HS-27A (cell line): Measurements from ENCODE around the gene C12orf56.
"Not testable (repeated sequence)": the region's sequence is repeated elsewhere in the genome, so short reads cannot be mapped to it uniquely, and the experiment has no call there.

ENCODE experiments used
- DNase-seq: peaks from one replicate; pipeline ENCODE4 v3.0.0-alpha.2; 2012; ENCODE audit warnings: low read depth, missing footprints

Gene C12orf56

DNA sequence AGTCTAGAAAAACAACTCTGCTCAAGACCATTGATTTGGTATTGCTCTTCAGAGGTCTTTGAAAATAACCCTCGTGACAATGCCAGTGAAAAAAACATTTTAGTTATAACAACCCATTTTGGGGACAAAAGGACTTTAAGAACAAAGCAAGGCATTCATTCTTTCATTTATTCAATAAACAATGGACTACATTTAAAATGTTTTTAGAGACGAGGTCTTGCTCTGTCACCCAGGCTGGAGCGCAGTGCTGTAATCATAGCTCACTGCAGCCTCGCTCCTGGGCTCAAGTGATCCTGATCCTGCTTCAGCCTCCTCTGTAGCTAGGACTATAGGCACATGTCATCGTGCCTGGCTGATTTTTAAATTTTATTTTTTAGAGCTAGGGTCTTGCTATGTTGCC lies 160.8 kb downstream of the C12orf56 start:
- DNase-seq = no peak

- DNase-seq = no peak
These were observed 161.3 kb downstream of the C12orf56 start for GRCh38 chr12:64229240-64229639.

DNA sequence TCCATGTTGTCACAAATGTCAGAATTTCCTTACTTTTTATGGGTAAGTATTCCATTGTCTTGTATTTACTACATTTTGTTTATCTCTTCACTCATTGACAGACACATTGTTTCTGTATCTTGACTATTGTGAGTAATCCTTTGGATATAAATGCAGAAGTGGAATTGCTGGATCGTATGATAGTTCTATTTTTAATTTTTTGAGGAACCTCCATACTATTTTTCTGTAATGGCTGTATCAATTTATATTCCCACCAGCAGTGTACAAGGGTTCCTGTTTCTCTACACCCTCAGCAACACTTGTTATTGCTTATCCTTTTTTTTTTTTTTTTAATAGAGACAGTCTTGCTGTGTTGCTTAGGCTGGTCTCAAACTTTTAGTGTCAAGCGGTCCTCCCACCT lies 164.9 kb downstream of the C12orf56 start:
- DNase-seq = no peak

GRCh38 chr12:64222009-64222765 lies 168.4 kb downstream of the C12orf56 start, which contains the start of gene KICS2:
Gene KICS2 (minus strand): TSS chr12:64222296. CDS start chr12:64222237, 59 bp downstream.
- DNase-seq = peak; percentile 79

GRCh38 chr12:64221651-64222008 lies 168.9 kb downstream of the C12orf56 start:
- DNase-seq = peak; percentile 65

GRCh38 chr12:64220046-64220445 lies 170.5 kb downstream of the C12orf56 start:
- DNase-seq = no peak

GRCh38 chr12:64219145-64219544 lies 171.4 kb downstream of the C12orf56 start:
- DNase-seq = no peak

DNA sequence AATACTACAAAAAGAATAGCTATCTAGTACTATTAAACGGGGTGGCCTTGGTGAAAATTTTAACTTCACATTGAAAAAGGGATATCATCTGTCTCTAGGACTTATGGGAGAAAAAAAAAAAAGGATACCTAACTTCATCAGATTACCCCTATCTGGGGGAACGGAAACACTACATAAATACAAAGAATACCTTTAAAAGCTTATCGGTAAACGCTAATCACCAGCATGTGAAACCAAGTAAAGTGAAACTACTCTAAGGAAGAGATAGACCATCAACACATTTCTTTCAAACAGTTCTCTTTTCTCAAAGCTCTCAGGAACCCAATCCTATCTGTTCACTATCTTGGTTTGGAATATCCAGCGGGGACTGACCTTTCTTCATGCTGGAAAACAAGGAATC lies 172.0 kb downstream of the C12orf56 start:
- DNase-seq = no peak

GRCh38 chr12:64217643-64218042 lies 172.9 kb downstream of the C12orf56 start:
- not testable (repeated sequence) for DNase-seq

DNA sequence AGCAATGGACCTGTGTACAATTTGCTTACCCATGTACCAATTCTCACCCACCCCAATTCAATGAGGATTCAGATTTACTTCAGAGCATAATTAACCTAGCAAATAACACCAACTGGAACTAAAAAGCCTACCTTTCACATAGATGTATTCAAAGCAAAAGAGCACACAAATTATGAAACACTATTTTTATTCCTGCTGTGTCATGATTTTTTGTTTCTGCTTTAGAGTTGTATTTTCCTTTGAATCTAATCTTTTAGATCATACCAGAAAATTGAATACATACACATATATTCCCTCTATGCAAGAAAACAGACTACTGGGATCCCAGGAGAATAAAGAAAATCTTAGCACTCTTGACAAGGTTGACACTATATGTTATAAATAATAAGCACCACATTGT lies 174.3 kb downstream of the C12orf56 start:
- no peak for DNase-seq
